ENCODE measurements around the gene EIPR1. TPM values are rescaled to one million over a fixed set of nuclear protein-coding genes. Genes with fewer than 3 reads are reported as not detected.

The EIPR1 gene
- total and polyA plus RNA-seq, 2 of the 13 experiments (the other 11 are each of a cell fraction or from before 2014, with no cell fraction given) = 70.0 to 96.3 TPM

- intact Hi-C loops (cut with micrococcal nuclease; ENCODE audit: unreplicated experiment) (no loop called here), in situ Hi-C loops (cut with HindIII; ENCODE audit: extremely low pct_ligation_motif_present, low pct_unique_long_range_greater_than_20kb) (no loop called here)
- FAIRE-seq (no peak), DNase-seq (ENCODE audit: low spot score) (no peak), ATAC-seq (no peak)
- Histone ChIP-seq H3K4me3 (replicated peaks in 1 of 3; ENCODE audit: insufficient read depth in 1 of 3, low read depth in 2 of 3, low read length in 3 of 3) (no peak overlapping the region), H3K9ac (ENCODE audit: insufficient read depth, low read depth, low read length) (no peak overlapping the region), H3K27me3 (ENCODE audit: control insufficient read depth in 1 of 2, insufficient read depth in 2 of 2, low read length in 2 of 2) (no peaks in the 10 kb centered on the region), H4K20me1 (ENCODE audit: insufficient read depth, low read length) (no peaks in the 10 kb centered on the region), H3K4me1 (ENCODE audit: insufficient read depth, low read length) (no peaks in the 10 kb centered on the region), H3K79me2 (ENCODE audit: insufficient read depth, low read length) (no peaks in the 10 kb centered on the region), H3K27ac (ENCODE audit: extremely low read length, insufficient read depth, low read length) (no peak overlapping the region), H2AFZ (ENCODE audit: low read length) (no peak overlapping the region), H3K9me3 (ENCODE audit: low read length) (no peaks in the 10 kb centered on the region), H3K36me3 (replicated peaks in 1 of 2; ENCODE audit: control insufficient read depth in 1 of 2, insufficient read depth in 2 of 2, low read length in 2 of 2) (peaks cover 22 to 63% of the 10 kb centered on the region in 2 experiments), H3K4me2 (ENCODE audit: low read depth, low read length) (no peak overlapping the region)
- ChIA-PET POLR2A (no interaction called here), CTCF (ENCODE audit: low intra/inter-chr PET ratio, low total read pairs) (no interaction called here)
- 97% methylated on average over 11 of the region's 11 CpGs for WGBS (ENCODE audit: low lambda C conversion rate)
- BruUV-seq (replicated peaks) = no TSS peak
- TF ChIP-seq PAWR (CRISPR knock-in tag; IDR thresholded peaks at IDR 0.05; ENCODE audit: borderline replicate concordance) (no peak), ZNF879 (CRISPR knock-in tag; IDR thresholded peaks at IDR 0.05) (no peak), POLR2A (IDR thresholded peaks at IDR 0.05; ENCODE audit: insufficient read depth in 1 of 2, low read depth in 2 of 2, low read length in 2 of 2) (no peak), HNF4G (IDR thresholded peaks at IDR 0.05; ENCODE audit: borderline replicate concordance, low read depth, low read length) (no peak), HNF4G (CRISPR knock-in tag; IDR thresholded peaks at IDR 0.05; ENCODE audit: borderline replicate concordance, low read depth) (no peak), RBM39 (IDR thresholded peaks at IDR 0.05; ENCODE audit: low read depth, low read length, poor library complexity, severe bottlenecking) (no peak), TARDBP (CRISPR knock-in tag; IDR thresholded peaks at IDR 0.05) (no peak), ZBTB40 (IDR thresholded peaks at IDR 0.05) (no peak), ZBTB40 (CRISPR knock-in tag; IDR thresholded peaks at IDR 0.05) (no peak), ZNF644 (CRISPR knock-in tag; IDR thresholded peaks at IDR 0.05; ENCODE audit: low read depth) (no peak), CCAR2 (optimal IDR thresholded peaks at IDR 0.05; ENCODE audit: low read depth, low read length) (no peak)
Measured at GRCh38 chr2:3403587-3404334, 26.1 kb upstream of the EIPR1 start.

Data from HepG2 (cell line).